ENCODE measurements around the gene FASTK.

DNA sequence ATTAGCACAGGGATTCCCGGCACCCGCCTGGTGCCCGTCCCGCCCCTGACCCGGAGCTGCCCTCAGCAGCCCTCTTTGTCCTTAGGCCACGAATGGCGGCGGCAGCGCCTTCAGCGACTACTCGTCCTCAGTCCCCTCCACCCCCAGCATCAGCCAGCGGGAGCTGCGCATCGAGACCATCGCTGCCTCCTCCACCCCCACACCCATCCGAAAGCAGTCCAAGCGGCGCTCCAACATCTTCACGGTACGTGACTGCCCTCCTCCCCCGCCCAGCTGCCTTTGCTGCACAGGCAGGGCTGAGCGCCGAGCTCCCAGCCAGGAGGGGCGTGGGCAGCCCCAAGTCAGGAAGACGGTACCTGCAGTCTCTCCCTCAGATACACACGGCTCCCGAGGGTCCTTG is 39.3 kb upstream of the FASTK start:
- TF ChIP-seq ZNF384 (IDR thresholded peaks at IDR 0.05) = no peak
- TF ChIP-seq HDGF (IDR thresholded peaks at IDR 0.05; ENCODE audit: borderline replicate concordance) = no peak
- no peak for TF ChIP-seq FOXM1 (IDR thresholded peaks at IDR 0.05; ENCODE audit: borderline replicate concordance)
- TF ChIP-seq CTBP1 (IDR thresholded peaks at IDR 0.05; ENCODE audit: borderline replicate concordance) = no peak
- TF ChIP-seq SUZ12 (IDR thresholded peaks at IDR 0.05) = no peak
- TF ChIP-seq TARDBP (IDR thresholded peaks at IDR 0.05) = no peak
- TF ChIP-seq BHLHE40 (IDR thresholded peaks at IDR 0.05; ENCODE audit: borderline replicate concordance) = no peak
- no peak for TF ChIP-seq ARNT (IDR thresholded peaks at IDR 0.05)
- no peak for TF ChIP-seq ELF4 (IDR thresholded peaks at IDR 0.05)
- TF ChIP-seq FOXA1 (IDR thresholded peaks at IDR 0.05) = no peak
- TF ChIP-seq, protein P1, sequence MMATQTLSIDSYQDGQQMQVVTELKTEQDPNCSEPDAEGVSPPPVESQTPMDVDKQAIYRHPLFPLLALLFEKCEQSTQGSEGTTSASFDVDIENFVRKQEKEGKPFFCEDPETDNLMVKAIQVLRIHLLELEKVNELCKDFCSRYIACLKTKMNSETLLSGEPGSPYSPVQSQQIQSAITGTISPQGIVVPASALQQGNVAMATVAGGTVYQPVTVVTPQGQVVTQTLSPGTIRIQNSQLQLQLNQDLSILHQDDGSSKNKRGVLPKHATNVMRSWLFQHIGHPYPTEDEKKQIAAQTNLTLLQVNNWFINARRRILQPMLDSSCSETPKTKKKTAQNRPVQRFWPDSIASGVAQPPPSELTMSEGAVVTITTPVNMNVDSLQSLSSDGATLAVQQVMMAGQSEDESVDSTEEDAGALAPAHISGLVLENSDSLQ (IDR thresholded peaks at IDR 0.05) = no peak
- TF ChIP-seq NFRKB (IDR thresholded peaks at IDR 0.05) = no peak
- TF ChIP-seq LEF1 (IDR thresholded peaks at IDR 0.05; ENCODE audit: borderline replicate concordance) = no peak
- TF ChIP-seq FOXK2 (IDR thresholded peaks at IDR 0.05) = no peak

Measured in HEK293T (cell line).